Ovary (tissue), 3 donors: ENCODE results near the gene FER.

Experiments used
- CTCF ChIP-seq, 3 donors: fragments of 450-650 bp in 2 of 3; fragments of 200-600 bp in 1 of 3; IDR thresholded peaks; one replicate each; pipeline versions ENCODE4 v1.5.1 to v1.8.0; 2016 to 2022; ENCODE audit warnings: antibody characterized with exemption in 3 of 3, mild to moderate bottlenecking in 1 of 3
- EP300 ChIP-seq: sonication (generic); formaldehyde crosslinking; IDR thresholded peaks from one replicate; pipeline ENCODE4 v1.6.1; 2017; ENCODE audit warnings: antibody characterized with exemption
- POLR2A ChIP-seq: fragments of 450-650 bp; IDR thresholded peaks from one replicate; pipeline ENCODE4 v1.6.1; 2017; ENCODE audit warnings: antibody characterized with exemption, mild to moderate bottlenecking, moderate library complexity
- donor health status: DM: no; HTN: no; CAD: no.

- TF ChIP-seq CTCF (IDR thresholded peaks at IDR 0.05) = no peak
- TF ChIP-seq POLR2A = no peak
- no peak for TF ChIP-seq EP300
Observed at GRCh38 chr5:109030360-109031143, 282.9 kb downstream of the FER start.
